MM.1S (cell line): Measurements from ENCODE around the gene CXCL17.

Experiments
- CTCF ChIP-seq: fragments of 300-600 bp; sonication (generic); IDR thresholded peaks from 2 replicates; pipeline ENCODE4 v1.5.1; 2016; ENCODE audit warnings: antibody characterized with exemption, low read length, mixed read lengths
- EZH2phosphoT487 ChIP-seq: fragments of 300-600 bp; sonication (generic); IDR thresholded peaks from 2 replicates; pipeline ENCODE4 v1.6.1; 2018; ENCODE audit warnings: antibody characterized with exemption, low read length

DNA sequence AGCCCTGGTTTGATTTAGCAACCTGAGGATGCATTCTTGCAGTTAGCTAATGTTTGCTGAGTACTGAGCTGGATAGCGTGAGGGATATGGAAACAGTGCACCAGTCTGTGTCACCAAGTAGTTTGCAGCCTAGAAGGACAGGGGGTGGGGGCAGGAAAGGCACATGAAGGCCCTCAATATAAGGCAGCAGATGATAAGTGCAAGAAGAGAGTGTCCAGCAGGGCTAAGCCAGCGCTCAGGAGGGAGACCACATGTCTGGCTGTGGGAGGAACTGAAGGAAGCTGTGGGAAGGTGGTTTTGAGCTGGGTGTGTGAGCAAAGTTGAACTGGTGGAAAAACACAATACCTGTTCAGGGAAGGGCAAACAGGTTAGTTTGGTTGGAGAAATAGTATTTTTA, 1.7 kb downstream of the CXCL17 start:
- TF ChIP-seq CTCF (no peak), EZH2phosphoT487 (no peak)
